Sigmoid colon (tissue), 7 donors: ENCODE measurements around the gene SORCS1. TPM values are rescaled to one million over a fixed set of nuclear protein-coding genes. Genes with fewer than 3 reads are reported as not detected.

Experiments used
- DNase-seq: peaks from one replicate; pipeline ENCODE4 v3.0.0-alpha.2; 2019
- H3K27ac ChIP-seq, 4 donors: fragments of 200-600 bp; sonication (generic); one replicate each; pipeline ENCODE4 v1.5.1; 2016 to 2019; ENCODE audit warnings: mild to moderate bottlenecking in 1 of 4
- H3K27me3 ChIP-seq, 3 donors: fragments of 200-600 bp; sonication (generic); one replicate each; pipeline ENCODE4 v1.5.1; 2019; ENCODE audit warnings: mild to moderate bottlenecking in 1 of 3
- H3K36me3 ChIP-seq, 4 donors: fragments of 200-600 bp; sonication (generic); one replicate each; pipeline ENCODE4 v1.5.1; 2016 to 2019
- H3K4me1 ChIP-seq, 4 donors: fragments of 200-600 bp; sonication (generic); one replicate each; pipeline ENCODE4 v1.5.1; 2017 to 2019
- H3K4me3 ChIP-seq, 4 donors: fragments of 200-600 bp; sonication (generic); one replicate each; pipeline ENCODE4 v1.5.1; 2017 to 2019; ENCODE audit warnings: mild to moderate bottlenecking in 2 of 4, moderate library complexity in 1 of 4
- H3K9me3 ChIP-seq, 4 donors: fragments of 200-600 bp in 3 of 4; sonication (generic) in 3 of 4; one replicate each; pipeline versions ENCODE4 v1.5.1 to v1.6.1; 2013 to 2019
- CTCF ChIP-seq, 4 experiments: fragments of 450-650 bp in 3 of 4; fragments of 200-600 bp in 1 of 4; IDR thresholded peaks; one replicate each; pipeline ENCODE4 v1.5.1; 2016 to 2019; ENCODE audit warnings: antibody characterized with exemption in 4 of 4, mild to moderate bottlenecking in 3 of 4, moderate library complexity in 2 of 4
- EP300 ChIP-seq, 4 donors: sonication (generic); formaldehyde crosslinking; IDR thresholded peaks; one replicate each; pipeline ENCODE4 v1.6.1; 2017; ENCODE audit warnings: antibody characterized with exemption in 4 of 4
- POLR2A ChIP-seq, 2 donors: fragments of 450-650 bp; IDR thresholded peaks; one replicate each; pipeline ENCODE4 v1.6.1; 2016; ENCODE audit warnings: antibody characterized with exemption in 2 of 2, mild to moderate bottlenecking in 2 of 2, moderate library complexity in 2 of 2
- POLR2AphosphoS5 ChIP-seq, 4 donors: sonication (generic); formaldehyde crosslinking; IDR thresholded peaks; one replicate each; pipeline ENCODE4 v1.6.1; 2017; ENCODE audit warnings: antibody characterized with exemption in 4 of 4
- WGBS, 2 donors: extraction: QIAGEN DNeasy Blood & Tissue Kit; methylation state at CpG; one replicate each; pipeline ENCODE4 v1.1.7; 2013; 5-methylcytosine and 5-hydroxymethylcytosine counted together
- intact Hi-C: fragments of 100-400 bp; cut with DNase I; formaldehyde crosslinking; loops from one replicate; pipeline ENCODE4 v1.15.1; 2023
- polyA plus RNA-seq, 3 donors: library from polyadenylated mRNA; stranded (reverse); fragments of 200-250 nt; gene quantifications; one replicate each; pipeline ENCODE4 v1.2.3, GENCODE V29; 2013
- total RNA-seq, 4 donors: library from RNA; depleted of rRNA; stranded (reverse); fragments of >200 nt; gene quantifications; one replicate each; pipeline ENCODE4 v1.1.0, GENCODE V29; 2016
- donor health status: healthy with polysubstance abuse.
- donor health status: Bipolar disorder and iron deficiency.
- donor health status: healthy.

Gene SORCS1
- total and polyA plus RNA-seq, 7 donors: 2.5 to 18.3 (median 8.7) TPM; not detected in 1

GRCh38 chr10:106872176-106872575 is 292.3 kb downstream of the SORCS1 start:
- Histone ChIP-seq H3K27ac (no peak overlapping the region), H3K9me3 (peaks cover 0 to 9% (median 0%) of the 10 kb centered on the region in 4 donors), H3K4me3 (no peak overlapping the region), H3K4me1 (no peaks in the 10 kb centered on the region), H3K27me3 (no peaks in the 10 kb centered on the region), H3K36me3 (no peaks in the 10 kb centered on the region)
- DNase-seq: no peak
- intact Hi-C loops: no loop called here
- 55 to 65% methylated on average over 2 of the region's 2 CpGs for WGBS, 2 donors
- no peak for TF ChIP-seq CTCF (IDR thresholded peaks at IDR 0.05)
- no peak for TF ChIP-seq EP300 (IDR thresholded peaks at IDR 0.05)
- TF ChIP-seq POLR2AphosphoS5 (IDR thresholded peaks at IDR 0.05): no peak
- TF ChIP-seq POLR2A (IDR thresholded peaks at IDR 0.05): no peak

- intact Hi-C loops: no loop called here
- Histone ChIP-seq H3K9me3 (peaks cover 0 to 2% (median 0%) of the 10 kb centered on the region in 4 donors), H3K27me3 (no peaks in the 10 kb centered on the region), H3K36me3 (no peaks in the 10 kb centered on the region), H3K4me1 (no peaks in the 10 kb centered on the region), H3K27ac (no peak overlapping the region), H3K4me3 (no peak overlapping the region)
- no peak for DNase-seq
- TF ChIP-seq CTCF (IDR thresholded peaks at IDR 0.05) (no peak), EP300 (IDR thresholded peaks at IDR 0.05) (no peak), POLR2A (IDR thresholded peaks at IDR 0.05) (no peak), POLR2AphosphoS5 (IDR thresholded peaks at IDR 0.05) (no peak)
- 81 to 87% methylated on average over 7 of the region's 7 CpGs for WGBS, 2 donors
These were observed 298.2 kb downstream of the SORCS1 start for GRCh38 chr10:106866244-106866845.

- TF ChIP-seq EP300 (IDR thresholded peaks at IDR 0.05): no peak
- TF ChIP-seq POLR2A (IDR thresholded peaks at IDR 0.05): no peak
- TF ChIP-seq CTCF (IDR thresholded peaks at IDR 0.05): no peak
- no peak for TF ChIP-seq POLR2AphosphoS5 (IDR thresholded peaks at IDR 0.05)
- intact Hi-C loops: no loop called here
- H3K9me3 ChIP-seq: no peaks in the 10 kb centered on the region
- H3K27ac ChIP-seq: no peak overlapping the region
- H3K36me3 ChIP-seq: no peaks in the 10 kb centered on the region
- no peak overlapping the region for H3K4me3 ChIP-seq
- no peaks in the 10 kb centered on the region for H3K4me1 ChIP-seq
- DNase-seq: no peak
- WGBS, 2 donors: 85 to 90% methylated on average over 8 of the region's 8 CpGs
- no peaks in the 10 kb centered on the region for H3K27me3 ChIP-seq
These were observed 300.5 kb downstream of the SORCS1 start for GRCh38 chr10:106864031-106864430.

GRCh38 chr10:106863549-106863948 is 301.0 kb downstream of the SORCS1 start:
- no peaks in the 10 kb centered on the region for H3K36me3 ChIP-seq
- H3K9me3 ChIP-seq: no peaks in the 10 kb centered on the region
- H3K4me3 ChIP-seq: no peak overlapping the region
- no peak for DNase-seq
- no peak for TF ChIP-seq EP300 (IDR thresholded peaks at IDR 0.05)
- TF ChIP-seq POLR2A (IDR thresholded peaks at IDR 0.05): no peak
- TF ChIP-seq CTCF (IDR thresholded peaks at IDR 0.05): no peak
- no peak for TF ChIP-seq POLR2AphosphoS5 (IDR thresholded peaks at IDR 0.05)
- no peaks in the 10 kb centered on the region for H3K27me3 ChIP-seq
- intact Hi-C loops: no loop called here
- no peak overlapping the region for H3K27ac ChIP-seq
- no peaks in the 10 kb centered on the region for H3K4me1 ChIP-seq
- WGBS, 2 donors: 81 to 82% methylated on average over 2 of the region's 2 CpGs
